ENCODE results near the gene S100A3.

The S100A3 gene

GRCh38 chr1:153561466-153561985, 12.5 kb upstream of the S100A3 start:
- 98% methylated on average over 3 of the region's 3 CpGs for WGBS
- no peak overlapping the region for H2BK15ac ChIP-seq (ENCODE audit: low read depth, poor library complexity, severe bottlenecking)
- no peaks in the 10 kb centered on the region for H3K27me3 ChIP-seq (ENCODE audit: control insufficient read depth in 1 of 2, insufficient read depth in 1 of 2, low read length in 2 of 2)
- H3K14ac ChIP-seq (ENCODE audit: low read length in 2 of 2) = peak overlapping the region in 1 of 2 experiments; percentile 19
- H3K9ac ChIP-seq (ENCODE audit: low read length) = no peak overlapping the region
- H3K4me1 ChIP-seq (ENCODE audit: control insufficient read depth, insufficient read depth, low read depth, low read length) = peaks cover 28% of the 10 kb centered on the region
- no peak overlapping the region for H3K4me2 ChIP-seq (ENCODE audit: low read length, poor library complexity, severe bottlenecking)
- no peak overlapping the region for H3K23ac ChIP-seq (ENCODE audit: low read length in 2 of 2)
- no peaks in the 10 kb centered on the region for H3K9me3 ChIP-seq (ENCODE audit: control insufficient read depth, low read length)
- no peak overlapping the region for H2BK120ac ChIP-seq (ENCODE audit: low read depth, low read length)
- no peak overlapping the region for H3K27ac ChIP-seq (ENCODE audit: low read length, poor library complexity, severe bottlenecking)
- no peak overlapping the region for H3K4ac ChIP-seq (ENCODE audit: low read depth in 1 of 2, low read length in 2 of 2)
- peak overlapping the region in 1 of 2 experiments; percentile 21 for H2BK12ac ChIP-seq (ENCODE audit: low read length in 2 of 2)
- H3K4me3 ChIP-seq (ENCODE audit: insufficient read depth in 1 of 2, low read depth in 1 of 2, low read length in 2 of 2) = peak overlapping the region in 1 of 2 experiments; percentile 8
- peaks cover 11% of the 10 kb centered on the region for H3K79me1 ChIP-seq (replicated peaks; ENCODE audit: low read length, poor library complexity, severe bottlenecking)
- peak overlapping the region; percentile 41 for H4K8ac ChIP-seq (ENCODE audit: low read length)
- H4K91ac ChIP-seq (ENCODE audit: low read length) = no peak overlapping the region
- no peak overlapping the region for H2BK5ac ChIP-seq (ENCODE audit: low read depth, low read length, poor library complexity, severe bottlenecking)
- peak overlapping the region in 1 of 2 experiments; percentile 48 for H3K18ac ChIP-seq (ENCODE audit: low read depth in 1 of 2, low read length in 2 of 2)
- peaks cover 0 to 3% of the 10 kb centered on the region in 2 experiments for H3K36me3 ChIP-seq (ENCODE audit: control insufficient read depth in 1 of 2, insufficient read depth in 2 of 2, low read depth in 1 of 2, low read length in 2 of 2)
- peak overlapping the region; percentile 14 for H2AK5ac ChIP-seq (ENCODE audit: low read length, severe bottlenecking)
- H2AFZ ChIP-seq (ENCODE audit: low read depth, low read length) = no peak overlapping the region
- DNase-seq = no peak

- Histone ChIP-seq H3K27me3 (ENCODE audit: control insufficient read depth in 1 of 2, insufficient read depth in 1 of 2, low read length in 2 of 2) (no peaks in the 10 kb centered on the region), H3K79me1 (replicated peaks; ENCODE audit: low read length, poor library complexity, severe bottlenecking) (peaks cover 11% of the 10 kb centered on the region), H2AK5ac (ENCODE audit: low read length, severe bottlenecking) (peak overlapping the region; percentile 14), H2BK120ac (ENCODE audit: low read depth, low read length) (no peak overlapping the region), H3K4ac (ENCODE audit: low read depth in 1 of 2, low read length in 2 of 2) (no peak overlapping the region), H2BK5ac (ENCODE audit: low read depth, low read length, poor library complexity, severe bottlenecking) (no peak overlapping the region), H2AFZ (ENCODE audit: low read depth, low read length) (no peak overlapping the region), H3K4me2 (ENCODE audit: low read length, poor library complexity, severe bottlenecking) (no peak overlapping the region), H3K4me3 (ENCODE audit: insufficient read depth in 1 of 2, low read depth in 1 of 2, low read length in 2 of 2) (no peak overlapping the region), H3K27ac (ENCODE audit: low read length, poor library complexity, severe bottlenecking) (no peak overlapping the region), H4K91ac (ENCODE audit: low read length) (no peak overlapping the region), H2BK15ac (ENCODE audit: low read depth, poor library complexity, severe bottlenecking) (no peak overlapping the region), H3K14ac (ENCODE audit: low read length in 2 of 2) (no peak overlapping the region), H3K18ac (ENCODE audit: low read depth in 1 of 2, low read length in 2 of 2) (no peak overlapping the region), H3K9me3 (ENCODE audit: control insufficient read depth, low read length) (no peaks in the 10 kb centered on the region), H3K23ac (ENCODE audit: low read length in 2 of 2) (no peak overlapping the region), H3K9ac (ENCODE audit: low read length) (no peak overlapping the region), H2BK12ac (ENCODE audit: low read length in 2 of 2) (no peak overlapping the region), H4K8ac (ENCODE audit: low read length) (no peak overlapping the region), H3K36me3 (ENCODE audit: control insufficient read depth in 1 of 2, insufficient read depth in 2 of 2, low read depth in 1 of 2, low read length in 2 of 2) (peaks cover 0 to 3% of the 10 kb centered on the region in 2 experiments), H3K4me1 (ENCODE audit: control insufficient read depth, insufficient read depth, low read depth, low read length) (peaks cover 24% of the 10 kb centered on the region)
- 76% methylated on average over 8 of the region's 10 CpGs for WGBS
- DNase-seq = no peak
Measured at GRCh38 chr1:153560771-153561465, 11.9 kb upstream of the S100A3 start.

- Histone ChIP-seq H2AK5ac (ENCODE audit: low read length, severe bottlenecking) (no peak overlapping the region), H3K9ac (ENCODE audit: low read length) (no peak overlapping the region), H3K14ac (ENCODE audit: low read length in 2 of 2) (no peak overlapping the region), H3K27me3 (ENCODE audit: control insufficient read depth in 1 of 2, insufficient read depth in 1 of 2, low read length in 2 of 2) (no peaks in the 10 kb centered on the region), H3K9me3 (ENCODE audit: control insufficient read depth, low read length) (no peaks in the 10 kb centered on the region), H2BK5ac (ENCODE audit: low read depth, low read length, poor library complexity, severe bottlenecking) (no peak overlapping the region), H3K79me1 (replicated peaks; ENCODE audit: low read length, poor library complexity, severe bottlenecking) (peaks cover 11% of the 10 kb centered on the region), H3K4me2 (ENCODE audit: low read length, poor library complexity, severe bottlenecking) (no peak overlapping the region), H2AFZ (ENCODE audit: low read depth, low read length) (no peak overlapping the region), H3K4me3 (ENCODE audit: insufficient read depth in 1 of 2, low read depth in 1 of 2, low read length in 2 of 2) (no peak overlapping the region), H4K8ac (ENCODE audit: low read length) (no peak overlapping the region), H4K91ac (ENCODE audit: low read length) (no peak overlapping the region), H3K4me1 (ENCODE audit: control insufficient read depth, insufficient read depth, low read depth, low read length) (peaks cover 17% of the 10 kb centered on the region), H3K4ac (ENCODE audit: low read depth in 1 of 2, low read length in 2 of 2) (no peak overlapping the region), H3K27ac (ENCODE audit: low read length, poor library complexity, severe bottlenecking) (no peak overlapping the region), H2BK15ac (ENCODE audit: low read depth, poor library complexity, severe bottlenecking) (no peak overlapping the region), H2BK12ac (ENCODE audit: low read length in 2 of 2) (no peak overlapping the region), H3K36me3 (ENCODE audit: control insufficient read depth in 1 of 2, insufficient read depth in 2 of 2, low read depth in 1 of 2, low read length in 2 of 2) (peaks cover 0 to 3% of the 10 kb centered on the region in 2 experiments), H2BK120ac (ENCODE audit: low read depth, low read length) (no peak overlapping the region), H3K18ac (ENCODE audit: low read depth in 1 of 2, low read length in 2 of 2) (no peak overlapping the region), H3K23ac (ENCODE audit: low read length in 2 of 2) (no peak overlapping the region)
- WGBS = 93% methylated on average over 2 of the region's 2 CpGs
- no peak for DNase-seq
Measured at GRCh38 chr1:153560241-153560640, 11.2 kb upstream of the S100A3 start.

- H2AK5ac ChIP-seq (ENCODE audit: low read length, severe bottlenecking) = no peak overlapping the region
- WGBS = 91% methylated on average over 3 of the region's 3 CpGs
- no peak overlapping the region for H4K91ac ChIP-seq (ENCODE audit: low read length)
- H3K79me1 ChIP-seq (replicated peaks; ENCODE audit: low read length, poor library complexity, severe bottlenecking) = no peaks in the 10 kb centered on the region
- no peak for DNase-seq
- H2BK15ac ChIP-seq (ENCODE audit: low read depth, poor library complexity, severe bottlenecking) = no peak overlapping the region
- no peak overlapping the region for H3K4ac ChIP-seq (ENCODE audit: low read depth in 1 of 2, low read length in 2 of 2)
- peaks cover 0 to 3% of the 10 kb centered on the region in 2 experiments for H3K36me3 ChIP-seq (ENCODE audit: control insufficient read depth in 1 of 2, insufficient read depth in 2 of 2, low read depth in 1 of 2, low read length in 2 of 2)
- no peak overlapping the region for H3K4me2 ChIP-seq (ENCODE audit: low read length, poor library complexity, severe bottlenecking)
- no peak overlapping the region for H3K18ac ChIP-seq (ENCODE audit: low read depth in 1 of 2, low read length in 2 of 2)
- H3K9ac ChIP-seq (ENCODE audit: low read length) = no peak overlapping the region
- no peaks in the 10 kb centered on the region for H3K27me3 ChIP-seq (ENCODE audit: control insufficient read depth in 1 of 2, insufficient read depth in 1 of 2, low read length in 2 of 2)
- H3K23ac ChIP-seq (ENCODE audit: low read length in 2 of 2) = no peak overlapping the region
- H2BK12ac ChIP-seq (ENCODE audit: low read length in 2 of 2) = no peak overlapping the region
- no peak overlapping the region for H2AFZ ChIP-seq (ENCODE audit: low read depth, low read length)
- no peak overlapping the region for H2BK5ac ChIP-seq (ENCODE audit: low read depth, low read length, poor library complexity, severe bottlenecking)
- H3K4me3 ChIP-seq (ENCODE audit: insufficient read depth in 1 of 2, low read depth in 1 of 2, low read length in 2 of 2) = no peak overlapping the region
- no peak overlapping the region for H3K27ac ChIP-seq (ENCODE audit: low read length, poor library complexity, severe bottlenecking)
- no peak overlapping the region for H2BK120ac ChIP-seq (ENCODE audit: low read depth, low read length)
- no peak overlapping the region for H3K14ac ChIP-seq (ENCODE audit: low read length in 2 of 2)
- peaks cover 8% of the 10 kb centered on the region for H3K4me1 ChIP-seq (ENCODE audit: control insufficient read depth, insufficient read depth, low read depth, low read length)
- H4K8ac ChIP-seq (ENCODE audit: low read length) = no peak overlapping the region
- H3K9me3 ChIP-seq (ENCODE audit: control insufficient read depth, low read length) = no peaks in the 10 kb centered on the region
Measured at GRCh38 chr1:153557877-153558276, 8.8 kb upstream of the S100A3 start.

Measured in mesenchymal stem cell (in vitro differentiated cells and primary cell).